Activated T-helper 2 cell treated with anti-CD3 and anti-CD28 coated beads, Interferon-gamma antibody, Interleukin-2, Interleukin-4, amounts not matched to agents 10 μg/mL and 5 μg/mL and 100 μg/mL, durations not matched to agents 14 hours and 24 hours and 36 hours (primary cell): ENCODE data around the gene SERPINA12. TPM values are rescaled to one million over a fixed set of nuclear protein-coding genes. Genes with fewer than 3 reads are reported as not detected.
A peak's percentile ranks its signal among the peaks of the same experiment; 100 is the strongest.
"Not testable (repeated sequence)": the region's sequence is repeated elsewhere in the genome, so short reads cannot be mapped to it uniquely, and the experiment has no call there.

ENCODE experiments used
- DNase-seq: peaks from one replicate; pipeline ENCODE4 v3.0.0; 2021; ENCODE audit warnings: low spot score
- H3K27ac Mint-ChIP-seq: one replicate; pipeline ENCODE4 v1.8.0; 2021; ENCODE audit warnings: mixed read lengths
- H3K27me3 Mint-ChIP-seq: one replicate; pipeline ENCODE4 v1.8.0; 2021; ENCODE audit warnings: low read depth, mixed read lengths
- H3K36me3 Mint-ChIP-seq: one replicate; pipeline ENCODE4 v1.8.0; 2021; ENCODE audit warnings: low read depth, mixed read lengths
- H3K4me1 Mint-ChIP-seq: one replicate; pipeline ENCODE4 v1.8.0; 2021; ENCODE audit warnings: low read depth, mixed read lengths
- H3K4me3 Mint-ChIP-seq: one replicate; pipeline ENCODE4 v1.8.0; 2021; ENCODE audit warnings: low read depth, mild to moderate bottlenecking, moderate library complexity, mixed read lengths
- H3K9me3 Mint-ChIP-seq: one replicate; pipeline ENCODE4 v1.8.0; 2021; ENCODE audit warnings: mixed read lengths
- intact Hi-C: fragments of 100-400 bp; cut with micrococcal nuclease; formaldehyde crosslinking; loops from one replicate; pipeline ENCODE4 v1.15.1; 2023
- total RNA-seq: library from RNA; stranded (reverse); gene quantifications from 2 replicates; pipeline ENCODE4 v1.2.3, GENCODE V29; 2022

Gene SERPINA12
- total RNA-seq, 1 donor from 2014 or later: not detected

DNA sequence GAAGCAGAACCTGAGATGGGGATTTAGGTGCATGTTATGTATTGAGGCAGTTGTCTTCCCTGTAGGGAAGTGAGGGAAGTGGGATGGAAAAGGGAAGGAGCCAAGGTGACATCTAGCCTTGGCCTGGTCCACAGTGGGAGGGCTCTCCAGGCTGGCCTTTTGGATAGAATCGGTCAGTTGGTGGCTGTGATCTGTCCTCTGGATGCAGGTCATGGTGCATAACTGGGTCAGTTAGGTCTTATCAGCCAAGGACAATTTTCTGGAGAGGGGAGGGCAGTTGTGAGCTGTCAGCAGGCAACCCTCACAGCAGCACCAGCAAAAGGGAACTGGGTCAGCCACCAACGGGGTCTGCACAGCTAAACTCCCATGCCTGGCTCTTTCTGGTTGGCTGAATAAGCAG is 9.6 kb downstream of the SERPINA12 start:
- H3K27ac Mint-ChIP-seq: no peak overlapping the region

DNA sequence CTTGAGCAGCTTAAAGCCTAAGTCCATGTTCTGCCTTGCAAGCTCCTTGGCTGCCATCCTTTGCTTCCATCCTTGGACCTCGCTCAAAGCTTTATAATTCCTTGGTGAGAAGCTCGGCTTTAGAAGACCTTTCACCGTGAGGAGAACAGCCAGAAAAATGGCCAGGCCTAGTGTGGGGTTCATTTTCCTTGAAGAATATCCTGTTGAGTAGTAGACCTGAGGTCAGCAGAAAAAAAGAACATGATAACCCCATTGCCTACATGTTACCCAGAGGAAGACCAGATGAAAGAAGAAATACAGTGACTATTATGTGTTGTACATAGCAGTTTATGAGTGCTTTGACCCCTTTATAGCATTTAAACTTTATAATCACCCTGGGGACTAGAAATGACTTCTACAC is 11.1 kb downstream of the SERPINA12 start:
- Mint-ChIP-seq H3K27me3 (no peaks in the 10 kb centered on the region), H3K27ac (no peak overlapping the region), H3K4me1 (no peaks in the 10 kb centered on the region), H3K9me3 (no peaks in the 10 kb centered on the region), H3K4me3 (no peak overlapping the region), H3K36me3 (no peaks in the 10 kb centered on the region)
- no peak for DNase-seq
- intact Hi-C loops: no loop called here

More for the DNA sequence above, 9.6 kb downstream of the SERPINA12 start:
- Mint-ChIP-seq H3K27me3 (no peaks in the 10 kb centered on the region), H3K4me3 (no peak overlapping the region), H3K36me3 (no peaks in the 10 kb centered on the region), H3K4me1 (no peaks in the 10 kb centered on the region), H3K9me3 (no peaks in the 10 kb centered on the region)
- intact Hi-C loops: no loop called here
- no peak for DNase-seq

GRCh38 chr14:94494085-94494484 is 15.2 kb downstream of the SERPINA12 start:
- no peak for DNase-seq
- no peaks in the 10 kb centered on the region for H3K9me3 Mint-ChIP-seq

DNA sequence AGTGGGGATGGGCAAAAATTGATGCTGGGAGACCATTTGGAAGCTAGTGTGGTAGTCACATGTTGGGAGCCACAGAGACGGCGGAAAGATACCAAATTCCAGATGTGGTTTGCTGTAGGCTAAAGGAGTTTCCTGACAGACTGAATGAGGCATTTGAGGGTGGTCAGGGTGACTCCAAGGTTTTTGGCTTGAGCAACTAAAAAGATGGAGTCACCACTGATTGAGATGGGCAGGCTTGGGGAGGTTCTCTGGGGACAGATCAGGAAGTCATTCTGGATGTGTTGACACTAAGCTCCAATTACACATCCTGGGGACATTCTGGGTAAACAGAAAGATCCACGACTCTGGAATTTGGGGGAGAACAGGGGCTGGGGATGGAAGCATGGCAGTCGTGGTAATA is 17.8 kb downstream of the SERPINA12 start:
- Mint-ChIP-seq H3K4me3 (no peak overlapping the region), H3K27ac (no peak overlapping the region), H3K4me1 (no peaks in the 10 kb centered on the region), H3K36me3 (no peaks in the 10 kb centered on the region), H3K9me3 (no peaks in the 10 kb centered on the region), H3K27me3 (no peaks in the 10 kb centered on the region)
- no peak for DNase-seq
- intact Hi-C loops: no loop called here

More at GRCh38 chr14:94494085-94494484, 15.2 kb downstream of the SERPINA12 start:
- Mint-ChIP-seq H3K4me1 (no peaks in the 10 kb centered on the region), H3K27ac (no peak overlapping the region), H3K27me3 (no peaks in the 10 kb centered on the region), H3K4me3 (no peak overlapping the region), H3K36me3 (no peaks in the 10 kb centered on the region)
- intact Hi-C loops: no loop called here

- Mint-ChIP-seq H3K9me3 (no peaks in the 10 kb centered on the region), H3K27me3 (no peaks in the 10 kb centered on the region), H3K36me3 (no peaks in the 10 kb centered on the region), H3K4me1 (no peaks in the 10 kb centered on the region), H3K27ac (no peak overlapping the region), H3K4me3 (no peak overlapping the region)
- intact Hi-C loops: loop anchor here (5.0 kb wide), 1 partner anchor 57 kb away; no protein-coding TSS in a partner anchor
- no peak for DNase-seq
Measured at GRCh38 chr14:94489336-94489735, 19.9 kb downstream of the SERPINA12 start.

DNA sequence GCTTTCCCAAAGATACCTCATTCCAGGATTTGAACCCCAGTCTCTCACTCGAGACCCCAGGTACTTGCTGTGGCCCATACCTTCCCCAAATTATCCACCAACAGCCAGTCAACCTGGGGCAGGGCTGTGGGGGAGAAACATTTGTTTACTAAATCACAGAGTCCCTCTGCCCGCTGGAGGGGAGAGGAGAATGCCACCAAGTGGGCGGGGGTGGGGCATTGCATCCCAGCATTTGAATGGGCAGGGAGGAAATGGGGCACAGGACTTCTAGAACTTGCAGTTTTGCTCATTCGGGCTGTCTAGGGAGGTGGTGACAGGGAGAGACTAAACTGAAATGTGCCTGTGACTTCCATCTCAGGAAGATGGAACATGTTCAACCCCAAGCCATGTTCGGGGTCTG is 22.4 kb downstream of the SERPINA12 start:
- no peaks in the 10 kb centered on the region for H3K4me1 Mint-ChIP-seq
- H3K9me3 Mint-ChIP-seq: no peaks in the 10 kb centered on the region
- no peaks in the 10 kb centered on the region for H3K27me3 Mint-ChIP-seq
- no peak overlapping the region for H3K4me3 Mint-ChIP-seq
- H3K36me3 Mint-ChIP-seq: no peaks in the 10 kb centered on the region
- intact Hi-C loops: loop anchor here (5.0 kb wide), 1 partner anchor 55 kb away; no protein-coding TSS in a partner anchor
- DNase-seq: no peak
- H3K27ac Mint-ChIP-seq: no peak overlapping the region

GRCh38 chr14:94485944-94486841 is 23.1 kb downstream of the SERPINA12 start:
- no peaks in the 10 kb centered on the region for H3K9me3 Mint-ChIP-seq
- H3K27ac Mint-ChIP-seq: no peak overlapping the region
- H3K4me1 Mint-ChIP-seq: no peaks in the 10 kb centered on the region
- H3K27me3 Mint-ChIP-seq: no peaks in the 10 kb centered on the region
- DNase-seq: peak; percentile 17
- intact Hi-C loops: loop anchor here (5.0 kb wide), 1 partner anchor 54 kb away; no protein-coding TSS in a partner anchor
- no peak overlapping the region for H3K4me3 Mint-ChIP-seq
- no peaks in the 10 kb centered on the region for H3K36me3 Mint-ChIP-seq

DNA sequence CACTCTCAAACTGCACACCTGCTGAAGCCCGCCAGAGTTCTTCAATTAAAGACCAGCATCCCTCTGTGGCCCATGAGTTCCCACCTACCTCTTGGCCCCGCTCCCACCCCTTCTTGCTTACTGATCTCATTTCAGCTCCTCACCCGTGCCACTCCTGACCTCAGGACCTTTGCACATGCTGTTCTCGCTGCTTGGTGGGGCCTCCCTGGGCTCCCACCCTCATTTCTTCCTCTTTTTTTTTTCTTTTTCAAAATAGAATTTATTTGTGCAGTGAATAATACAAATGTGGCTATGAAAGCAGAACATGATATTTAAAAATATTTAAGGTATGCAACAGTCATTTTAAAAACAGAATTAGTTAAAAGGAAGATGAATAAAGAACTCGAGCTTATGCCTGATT is 24.8 kb downstream of the SERPINA12 start:
- no peaks in the 10 kb centered on the region for H3K27me3 Mint-ChIP-seq
- DNase-seq: no peak
- intact Hi-C loops: no loop called here
- H3K27ac Mint-ChIP-seq: no peak overlapping the region
- H3K9me3 Mint-ChIP-seq: no peaks in the 10 kb centered on the region
- H3K4me1 Mint-ChIP-seq: no peaks in the 10 kb centered on the region
- H3K36me3 Mint-ChIP-seq: no peaks in the 10 kb centered on the region
- H3K4me3 Mint-ChIP-seq: no peak overlapping the region

DNA sequence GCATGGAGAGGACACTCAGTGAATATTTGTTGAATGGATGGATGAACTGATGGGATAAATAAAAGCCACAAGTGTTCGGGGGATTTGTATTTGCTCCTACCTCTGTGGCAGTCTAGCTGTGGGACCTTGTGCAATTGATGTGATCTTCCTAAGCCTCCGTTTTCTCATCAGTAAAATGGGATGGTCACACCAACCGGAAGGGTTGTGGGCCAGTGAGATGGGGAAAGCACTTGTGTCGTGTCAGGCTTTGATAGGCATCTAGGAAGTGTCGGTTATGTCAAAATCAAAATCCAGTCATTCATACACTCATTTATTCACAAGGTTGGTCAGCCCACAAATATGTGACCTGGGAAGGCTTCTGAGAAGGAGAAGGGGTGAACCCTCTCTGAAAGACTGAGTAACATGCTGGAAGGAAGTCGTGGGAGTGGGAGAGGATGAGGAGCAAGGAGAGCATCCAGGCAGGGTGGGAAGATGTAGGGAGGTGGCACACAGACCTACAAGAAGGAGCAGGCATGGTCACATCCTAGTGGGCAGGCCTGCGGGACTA is 25.5 kb downstream of the SERPINA12 start:
- no peak overlapping the region for H3K4me3 Mint-ChIP-seq
- intact Hi-C loops: no loop called here
- peaks cover 2% of the 10 kb centered on the region for H3K9me3 Mint-ChIP-seq
- H3K27me3 Mint-ChIP-seq: no peaks in the 10 kb centered on the region
- H3K36me3 Mint-ChIP-seq: no peaks in the 10 kb centered on the region
- no peaks in the 10 kb centered on the region for H3K4me1 Mint-ChIP-seq
- no peak overlapping the region for H3K27ac Mint-ChIP-seq
- no peak for DNase-seq

DNA sequence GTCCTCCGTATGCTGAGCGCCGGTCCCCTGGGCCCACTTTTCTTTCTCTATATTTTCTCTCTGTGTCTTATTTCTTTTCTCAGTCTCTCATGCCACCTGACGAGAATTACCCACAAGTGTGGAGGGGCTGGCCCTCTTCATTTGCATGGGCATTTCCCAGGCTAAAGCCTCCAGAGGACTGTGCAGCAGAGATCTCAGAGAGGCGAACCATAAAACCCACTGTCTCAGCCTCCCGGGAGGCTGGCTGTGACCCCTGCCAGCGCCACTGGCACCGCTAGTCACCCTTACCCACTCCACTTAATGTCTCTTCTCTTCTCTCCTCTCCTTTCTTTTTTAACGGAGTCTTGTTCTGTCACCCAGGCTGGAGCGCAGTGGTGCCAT is 26.2 kb downstream of the SERPINA12 start:
- no peak overlapping the region for H3K4me3 Mint-ChIP-seq
- H3K27ac Mint-ChIP-seq: no peak overlapping the region

GRCh38 chr14:94482132-94483070 is 26.9 kb downstream of the SERPINA12 start:
- peaks cover 15% of the 10 kb centered on the region for H3K9me3 Mint-ChIP-seq
- DNase-seq, H3K27ac Mint-ChIP-seq, H3K4me1 Mint-ChIP-seq, intact Hi-C loops, H3K4me3 Mint-ChIP-seq, H3K36me3 Mint-ChIP-seq, H3K27me3 Mint-ChIP-seq: not testable (repeated sequence)

More for the DNA sequence above, 26.2 kb downstream of the SERPINA12 start:
- DNase-seq: no peak
- Mint-ChIP-seq H3K4me1 (no peaks in the 10 kb centered on the region), H3K36me3 (no peaks in the 10 kb centered on the region), H3K27me3 (no peaks in the 10 kb centered on the region), H3K9me3 (peaks cover 9% of the 10 kb centered on the region)
- intact Hi-C loops: no loop called here

- H3K36me3 Mint-ChIP-seq: no peaks in the 10 kb centered on the region
- H3K27ac Mint-ChIP-seq: no peak overlapping the region
- no peak overlapping the region for H3K4me3 Mint-ChIP-seq
- intact Hi-C loops: no loop called here
- peaks cover 17% of the 10 kb centered on the region for H3K9me3 Mint-ChIP-seq
- no peak for DNase-seq
- H3K4me1 Mint-ChIP-seq: no peaks in the 10 kb centered on the region
- H3K27me3 Mint-ChIP-seq: no peaks in the 10 kb centered on the region
Measured at GRCh38 chr14:94481468-94482131, 27.7 kb downstream of the SERPINA12 start.
